GM11168 (cell line): Measurements from ENCODE around the gene FAM204A.

Source experiments
- in situ Hi-C: fragments of 300-500 bp; cut with MboI; formaldehyde crosslinking; loops from one replicate; pipeline ENCODE4 v1.12.0; 2022; ENCODE audit warnings: low sequenced_read_pairs; ENCODE audit not compliant: unreplicated experiment

Gene FAM204A

DNA sequence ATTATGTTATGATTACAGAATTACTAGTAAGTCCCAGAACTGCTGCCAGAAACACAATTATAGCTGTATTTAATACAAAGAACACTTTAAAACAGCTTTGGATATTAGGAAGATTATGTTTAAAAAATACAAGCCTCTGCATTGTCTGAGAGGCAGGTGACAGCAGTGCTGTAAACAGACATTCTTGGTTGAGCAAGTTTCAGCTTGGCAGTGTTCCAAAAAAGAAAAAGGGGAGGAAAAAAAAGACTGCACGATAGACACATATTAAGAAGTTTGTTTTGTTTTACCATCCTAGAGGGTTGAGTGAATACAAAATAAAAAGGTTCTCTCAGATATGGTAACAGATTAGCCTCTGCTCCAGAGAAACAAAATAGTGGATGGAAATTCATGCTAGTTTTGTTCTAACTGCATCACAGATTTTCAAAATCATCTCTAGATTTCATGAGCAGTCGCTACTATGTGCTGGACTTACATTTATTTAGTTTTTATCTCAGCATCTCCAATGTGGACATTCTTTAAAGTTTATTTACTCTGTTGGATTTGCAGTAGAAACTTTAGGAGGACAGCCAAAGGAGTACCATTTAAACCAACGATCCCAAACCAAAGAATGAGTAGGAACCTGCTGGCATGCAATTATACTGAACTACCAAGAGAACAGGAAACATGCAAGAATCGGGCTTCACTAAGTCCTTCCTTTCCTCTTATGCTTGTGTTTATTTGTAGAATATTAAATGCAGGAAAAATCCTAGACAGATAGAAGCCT lies 9.0 kb downstream of the FAM204A start:
- in situ Hi-C loops, result no loop called here

DNA sequence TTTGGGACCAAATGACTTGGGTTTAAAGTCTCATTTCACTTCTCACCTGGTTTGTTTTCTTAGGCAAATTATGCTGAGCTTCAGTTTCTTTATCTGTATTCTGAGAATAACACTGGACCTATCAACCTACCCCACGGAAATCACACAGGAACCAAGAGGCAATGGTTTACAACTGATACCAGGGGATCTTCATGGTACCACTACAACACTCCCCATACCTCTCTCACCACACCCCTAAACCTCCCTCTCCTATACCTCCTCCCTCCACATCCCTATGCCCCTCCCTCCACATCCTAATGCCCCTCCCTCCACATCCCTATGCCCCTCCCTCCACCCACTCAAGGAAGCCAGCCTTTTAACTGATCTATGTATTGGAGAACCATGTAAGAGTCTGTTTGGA lies 9.9 kb downstream of the FAM204A start:
- in situ Hi-C loops, result no loop called here

DNA sequence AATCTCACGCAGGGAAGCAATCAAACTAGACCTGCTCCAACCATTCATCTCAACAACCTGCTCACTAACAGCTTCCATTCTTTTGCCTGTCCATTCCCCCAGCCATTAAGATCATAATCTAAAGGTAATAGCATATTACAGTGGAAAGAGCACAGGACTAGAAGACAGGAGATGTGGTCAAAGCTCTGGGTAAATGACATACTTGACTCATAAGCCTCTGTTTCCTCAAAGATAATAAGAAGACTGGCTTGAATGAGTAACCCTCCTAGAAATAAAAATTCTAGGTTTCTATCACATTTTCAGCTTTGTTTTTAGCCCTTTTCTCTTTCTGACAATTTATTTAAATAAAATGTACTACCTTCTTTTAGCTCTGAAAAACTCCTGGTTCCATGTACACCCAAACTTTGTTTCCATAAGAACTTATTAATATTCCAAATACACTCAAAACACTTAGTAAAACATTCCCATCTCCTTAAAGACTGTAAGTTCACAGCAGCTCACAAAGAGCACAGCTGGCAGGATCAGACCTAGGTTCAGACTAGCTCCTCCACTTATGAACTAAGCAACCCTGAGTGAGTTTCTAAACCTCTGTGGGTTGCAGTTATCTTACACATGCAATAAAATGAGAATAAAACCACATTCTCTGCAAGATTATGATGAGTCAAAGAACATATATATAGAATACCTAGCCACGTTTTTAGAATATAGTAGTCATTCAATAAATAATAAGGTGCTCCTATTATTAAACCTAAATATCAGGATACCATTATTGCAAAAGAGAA lies 11.6 kb downstream of the FAM204A start:
- in situ Hi-C loops, result no loop called here

DNA sequence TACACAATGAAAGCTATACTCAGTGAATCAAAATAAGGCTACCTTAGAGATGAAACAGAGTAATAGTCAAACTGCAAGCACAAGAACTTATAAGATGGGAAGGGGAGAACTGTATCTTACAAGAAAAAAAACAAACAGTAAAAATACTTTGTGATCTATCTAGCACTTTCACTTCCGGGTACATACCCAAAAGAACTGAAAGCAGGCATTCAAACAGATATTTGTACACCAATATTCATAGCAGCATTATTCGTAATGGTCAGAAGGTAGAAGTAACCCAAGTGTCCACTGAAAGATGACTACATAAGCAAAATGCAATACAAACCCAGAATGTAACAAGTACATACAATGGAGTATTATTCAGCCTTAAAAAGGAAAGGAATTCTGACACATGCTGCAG lies 18.0 kb downstream of the FAM204A start:
- in situ Hi-C loops, result no loop called here

DNA sequence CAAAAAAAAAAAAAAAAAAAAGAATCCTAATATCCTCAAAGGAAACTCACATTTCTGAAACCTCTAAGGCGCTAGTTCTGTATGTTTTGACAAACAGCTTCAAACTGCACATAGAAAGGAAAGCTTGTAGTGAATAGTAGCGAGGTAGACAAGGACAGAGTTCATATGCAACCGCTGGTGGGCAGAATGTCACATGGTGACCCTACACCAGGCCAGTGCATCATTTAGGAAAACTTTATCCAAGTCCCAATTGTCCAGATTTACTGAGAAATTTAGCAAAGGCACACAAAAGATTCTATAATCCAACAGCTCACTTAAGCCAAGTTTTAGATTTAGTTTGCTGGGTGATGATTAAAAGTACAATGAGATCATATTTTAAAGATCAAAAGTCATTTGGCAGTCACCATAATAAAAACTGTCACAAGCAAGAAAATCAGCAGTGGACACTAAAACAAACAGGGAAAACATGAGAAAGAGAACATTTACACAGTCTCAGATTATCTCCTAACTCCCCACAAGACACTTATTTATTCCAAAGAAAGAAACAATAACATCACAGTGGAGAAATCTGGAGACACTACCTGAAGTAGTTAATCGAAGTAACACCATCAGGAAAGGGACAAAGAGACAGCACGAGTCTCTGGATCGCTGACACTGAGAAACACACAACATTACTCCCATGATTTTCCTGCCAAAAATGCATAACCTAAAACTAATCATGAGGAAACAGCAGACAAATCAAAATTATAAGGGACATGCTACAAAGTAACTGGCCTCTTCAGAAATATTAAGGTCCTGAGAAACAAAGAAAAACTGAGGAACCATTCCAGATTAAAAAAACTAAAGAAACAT lies 20.2 kb downstream of the FAM204A start:
- in situ Hi-C loops, result no loop called here

DNA sequence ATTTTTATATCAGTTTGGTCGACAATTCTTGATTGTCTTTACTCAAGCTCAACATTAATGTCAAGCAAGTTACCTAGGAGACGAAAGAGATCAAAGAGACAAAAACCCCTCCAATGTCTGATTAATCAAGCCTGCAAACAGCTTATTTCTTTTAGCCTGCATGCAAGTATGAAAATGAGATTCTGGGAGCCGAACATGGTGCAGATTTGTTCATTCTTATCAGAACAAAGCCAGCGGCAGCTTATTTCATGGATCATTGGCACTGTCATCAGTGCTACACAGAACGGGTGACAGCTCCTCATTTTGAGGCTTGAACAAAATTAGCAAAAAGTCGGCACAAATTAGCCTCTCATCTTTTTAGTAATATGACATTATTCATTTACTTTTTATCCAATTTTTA lies 26.5 kb downstream of the FAM204A start:
- in situ Hi-C loops, result no loop called here

DNA sequence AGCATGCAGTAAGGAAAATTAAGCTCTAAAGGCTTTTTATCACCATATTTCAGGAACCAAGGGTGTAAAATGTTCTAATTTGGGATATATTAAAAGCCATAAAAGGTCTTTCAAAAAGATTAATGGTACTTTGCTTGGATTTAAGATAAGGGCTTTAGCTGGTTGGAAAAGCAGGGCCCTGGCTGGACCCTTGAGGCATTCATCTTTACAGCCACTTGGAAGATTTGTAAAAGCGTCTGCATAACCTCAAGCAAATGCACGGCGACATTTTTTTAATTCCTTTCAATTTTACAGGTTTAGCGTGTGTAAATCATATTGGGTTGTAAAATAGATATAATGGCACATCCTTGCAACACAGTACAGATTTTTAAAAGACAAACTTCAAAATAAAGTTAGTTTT lies 27.2 kb downstream of the FAM204A start:
- in situ Hi-C loops, result no loop called here

DNA sequence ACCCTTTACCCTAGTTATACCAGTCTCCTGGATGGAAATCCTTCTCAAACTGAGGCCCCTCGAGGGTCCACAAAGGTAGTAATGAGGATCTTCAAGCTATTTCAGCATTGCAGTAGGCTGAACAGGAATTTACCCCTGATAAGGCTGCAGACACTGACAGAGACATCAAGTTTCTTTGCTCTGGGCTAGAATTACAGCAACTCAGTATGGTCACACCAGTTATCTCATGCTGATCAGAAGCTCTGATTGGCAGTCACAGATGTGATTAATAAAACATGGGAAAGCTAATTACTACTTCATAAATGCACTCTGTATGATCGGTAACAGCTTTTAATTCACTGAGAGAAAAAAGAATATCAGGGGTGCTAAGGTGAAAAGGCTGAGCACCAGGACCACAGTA lies 30.6 kb downstream of the FAM204A start:
- in situ Hi-C loops, result no loop called here

DNA sequence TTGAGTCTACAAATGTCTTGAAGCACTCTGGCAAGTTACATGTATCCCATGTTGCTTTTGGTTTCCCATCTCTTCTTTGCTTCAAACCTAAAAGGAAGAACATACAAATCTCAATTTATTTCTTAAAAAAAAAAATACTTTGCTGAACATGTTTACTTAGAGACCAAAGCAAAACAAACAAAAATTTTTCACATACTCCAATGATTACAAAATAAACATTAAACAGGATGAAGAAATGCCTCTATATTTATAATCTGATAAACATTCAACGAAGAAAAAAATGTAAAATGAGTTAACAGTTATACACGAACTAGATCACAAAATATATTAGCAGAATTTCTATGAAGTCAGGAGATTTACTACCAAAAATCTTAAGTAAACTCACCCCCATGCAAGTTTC lies 31.3 kb downstream of the FAM204A start:
- in situ Hi-C loops, result no loop called here

DNA sequence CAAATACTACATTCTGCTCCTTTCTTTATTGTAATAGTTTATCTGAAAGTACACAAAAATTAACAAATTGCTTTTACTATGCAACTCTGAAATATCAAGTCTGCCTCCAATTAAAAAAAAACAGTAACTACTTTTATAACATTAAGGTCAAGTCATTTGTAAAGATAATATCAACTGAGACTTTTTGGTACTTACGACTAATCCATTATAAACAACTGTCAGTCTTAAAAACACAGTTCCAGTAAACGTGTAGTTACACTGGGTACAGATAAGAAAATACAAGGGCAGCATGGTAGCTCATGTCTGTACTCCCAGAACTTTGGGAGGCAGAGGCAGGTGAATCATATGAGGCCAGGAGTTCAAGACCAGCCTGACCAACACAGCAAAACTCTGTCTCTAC lies 32.2 kb downstream of the FAM204A start:
- in situ Hi-C loops, result no loop called here

DNA sequence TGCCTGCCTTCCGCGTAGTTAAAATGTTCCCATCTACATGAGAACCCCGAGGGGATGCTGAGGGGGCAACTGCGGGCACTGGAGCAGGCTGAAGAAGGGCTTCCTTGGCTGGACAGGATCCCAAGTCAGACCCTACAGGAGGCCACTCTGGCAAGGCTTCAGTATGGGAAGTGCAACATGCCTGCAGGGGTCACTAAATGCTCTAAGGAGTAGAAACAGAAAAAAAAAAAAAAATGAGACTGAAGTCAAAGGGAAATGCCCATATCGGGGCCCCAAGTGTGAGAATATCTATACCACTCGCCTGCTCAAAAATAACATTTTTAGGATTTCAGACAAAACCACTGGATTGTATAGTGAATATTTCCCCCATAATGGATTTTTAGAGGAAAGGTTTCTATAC lies 33.5 kb downstream of the FAM204A start:
- in situ Hi-C loops, result no loop called here

DNA sequence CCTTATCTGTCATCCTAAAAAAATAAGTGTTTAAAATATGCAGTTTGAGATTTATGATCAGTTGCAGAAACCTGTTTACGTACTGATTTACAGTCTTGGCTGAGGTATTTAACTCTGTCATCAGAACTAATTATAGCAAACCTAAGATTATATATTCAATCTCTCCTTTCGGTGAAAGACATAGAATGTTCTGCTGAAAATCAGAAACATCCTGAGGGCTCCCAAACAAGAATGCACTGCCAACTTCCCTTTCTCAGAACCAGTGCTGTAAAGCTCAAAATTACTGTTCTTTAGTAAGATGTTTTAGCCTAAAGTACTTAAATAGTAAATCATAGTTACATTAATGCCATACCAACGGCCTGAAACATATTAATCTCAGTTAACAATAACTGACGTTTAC lies 34.3 kb downstream of the FAM204A start:
- in situ Hi-C loops, result no loop called here

DNA sequence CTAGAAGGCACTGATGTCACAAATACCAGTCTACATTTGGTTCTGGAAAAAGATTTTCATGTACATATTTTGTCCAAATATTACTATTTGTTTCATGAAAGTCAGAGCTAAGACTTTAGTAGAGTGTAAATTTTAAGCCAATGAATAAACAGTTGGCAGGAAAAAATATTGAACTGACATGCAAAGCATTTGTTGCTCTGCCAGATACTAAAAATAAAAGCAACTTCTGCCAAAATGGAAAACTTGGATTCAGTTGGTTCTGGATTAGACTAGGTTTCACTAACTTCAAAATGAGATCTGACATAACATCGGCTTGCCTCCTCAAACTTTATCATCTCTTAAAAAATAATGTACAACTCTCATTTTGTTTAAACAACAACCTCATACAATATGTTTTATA lies 34.9 kb downstream of the FAM204A start:
- in situ Hi-C loops, result no loop called here

DNA sequence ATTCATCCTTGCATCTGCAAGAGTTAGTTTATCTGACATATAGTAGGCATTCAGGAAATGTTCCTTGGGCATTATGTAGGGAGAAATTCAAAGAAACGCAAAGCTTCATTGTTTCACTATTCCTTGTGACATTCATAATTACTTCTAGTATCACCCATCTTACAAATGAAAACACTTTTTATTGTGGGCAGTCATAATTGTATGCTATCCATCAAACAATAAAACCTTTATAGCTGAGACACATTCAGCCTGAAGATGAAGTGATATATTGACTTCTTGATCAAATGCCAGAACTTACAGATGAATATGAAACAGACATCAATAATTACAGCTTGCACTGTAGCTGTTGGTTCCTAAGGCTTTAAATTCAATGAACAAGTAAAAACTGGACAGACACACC lies 36.4 kb downstream of the FAM204A start:
- in situ Hi-C loops, result no loop called here

DNA sequence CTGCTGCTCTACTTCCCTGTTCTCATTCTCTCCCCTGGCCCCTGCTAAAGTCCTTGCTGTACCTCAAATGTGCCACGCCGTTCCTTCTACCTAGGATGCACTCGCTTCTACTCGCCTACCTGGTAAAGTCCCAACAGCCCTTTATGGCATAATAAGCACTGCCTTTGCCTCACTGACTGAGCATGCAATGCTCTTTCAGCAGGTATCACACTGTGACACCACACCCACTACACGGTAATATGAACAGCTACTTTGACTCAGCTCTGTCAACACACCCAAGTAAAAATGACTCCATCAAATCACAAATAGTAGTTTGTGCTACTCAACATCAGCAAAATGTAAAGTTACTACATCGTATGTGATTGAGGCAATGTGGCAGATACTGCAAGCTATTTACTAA lies 37.6 kb downstream of the FAM204A start:
- in situ Hi-C loops, result no loop called here

DNA sequence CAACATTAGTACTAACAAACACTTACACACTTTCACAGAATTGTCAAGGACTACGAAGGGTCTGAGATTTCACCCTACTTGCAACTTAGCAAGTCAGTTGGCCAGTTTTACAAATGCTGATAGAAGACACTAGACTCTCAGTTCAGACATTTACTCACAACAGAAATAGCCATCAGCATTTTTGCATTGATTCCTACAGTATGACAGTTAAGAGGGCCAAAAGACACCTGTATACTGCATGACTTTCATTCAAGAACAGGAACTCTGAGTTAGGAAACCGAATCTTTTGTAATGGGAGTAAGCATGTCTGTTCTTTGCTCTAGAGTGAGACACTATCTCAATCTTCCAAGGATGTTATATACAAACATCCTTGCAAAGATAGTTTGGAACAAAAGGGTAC lies 40.9 kb downstream of the FAM204A start:
- in situ Hi-C loops, result no loop called here

DNA sequence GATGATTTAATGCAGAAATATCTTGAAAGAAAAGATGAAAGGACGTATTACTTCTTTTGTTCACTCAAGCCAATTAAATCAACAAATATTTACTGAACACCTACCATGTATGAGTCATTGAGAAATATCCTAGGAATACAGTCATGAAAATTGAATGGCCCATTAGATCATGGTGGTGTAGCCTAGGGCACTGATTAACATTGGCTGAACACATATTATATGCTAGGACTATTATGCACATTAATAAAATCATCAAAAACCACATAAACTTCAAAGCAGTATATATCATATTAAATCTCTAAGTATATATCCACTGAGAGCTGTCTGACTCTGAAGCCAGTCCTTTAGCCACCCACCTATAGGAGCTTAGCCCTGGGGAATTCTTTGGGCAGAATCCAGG lies 41.8 kb downstream of the FAM204A start:
- in situ Hi-C loops, result no loop called here

DNA sequence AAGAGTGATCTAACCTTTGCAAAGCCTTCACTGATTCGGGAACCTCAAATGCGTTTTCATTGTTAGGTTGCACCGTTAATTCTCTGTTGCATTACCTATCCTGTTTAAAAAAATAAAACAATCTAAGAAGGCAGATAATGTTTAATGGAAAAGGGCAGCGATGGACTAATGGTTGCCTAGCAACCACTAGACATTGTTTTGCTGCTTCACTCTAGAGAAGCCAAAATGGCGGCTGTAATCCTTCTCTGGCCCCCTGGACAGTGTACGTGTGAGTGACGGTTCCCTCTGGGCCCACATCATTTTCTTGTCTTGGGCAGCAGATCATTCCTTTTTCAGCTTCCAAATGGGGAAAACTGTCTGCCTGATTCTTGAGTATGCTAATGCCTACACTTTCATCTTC lies 43.3 kb downstream of the FAM204A start:
- in situ Hi-C loops, result no loop called here

DNA sequence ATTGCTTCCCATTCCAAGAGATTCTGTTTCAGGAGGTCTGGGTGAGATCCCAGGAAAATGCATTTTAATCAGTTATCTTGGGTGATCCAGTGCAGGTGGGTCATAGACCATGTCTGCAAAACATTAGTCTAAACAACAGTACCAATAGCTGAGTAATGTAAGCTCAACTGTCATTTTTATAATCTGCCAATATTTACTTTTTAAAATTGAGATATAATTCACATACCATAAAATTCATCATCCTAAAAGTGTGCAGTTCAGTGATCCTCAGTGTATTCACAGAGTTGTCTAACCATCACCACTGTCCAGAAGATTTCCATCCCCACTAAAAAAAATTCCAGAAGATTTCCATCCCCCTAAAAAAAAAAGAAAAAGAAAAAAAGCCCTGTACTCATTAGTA lies 51.0 kb downstream of the FAM204A start:
- in situ Hi-C loops, result no loop called here

DNA sequence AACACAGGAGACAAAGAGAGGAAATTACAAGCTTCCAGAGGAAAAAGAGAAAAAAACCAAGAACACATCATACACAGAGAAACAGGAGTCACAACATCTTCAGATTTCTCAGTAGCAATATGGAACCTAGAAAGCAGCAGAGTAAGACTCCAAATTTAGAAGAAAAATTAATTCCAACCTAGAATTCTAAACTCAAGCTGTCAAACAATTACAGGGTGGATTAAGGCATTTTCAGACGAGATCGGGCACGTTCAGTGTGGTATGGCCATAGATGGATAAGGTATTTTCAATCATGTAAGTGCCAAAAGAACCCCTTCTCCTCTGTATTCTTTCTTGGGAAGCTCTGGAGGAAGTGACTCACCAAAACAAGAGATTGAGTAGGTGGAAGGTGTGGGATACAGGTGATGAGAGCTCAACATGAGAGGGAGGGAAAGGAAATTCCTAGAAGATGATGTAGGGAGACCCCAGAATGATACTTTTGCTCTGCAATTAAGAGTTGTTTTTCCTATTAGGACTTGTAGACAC lies 51.6 kb downstream of the FAM204A start:
- in situ Hi-C loops, result no loop called here
